Stimulated activated naive CD8-positive, alpha-beta T cell treated with anti-CD3 and anti-CD28 coated beads, Interleukin-15, amount 100 ng/mL, for 72 hours (primary cell): ENCODE measurements around the gene LRRC8D.

Experiments used
- ATAC-seq: fragments of 150-1000 bp; cut with Tn5 transposase; 2 replicates; pipeline ENCODE4 v1.10.0; 2021; ENCODE audit warnings: mild to moderate bottlenecking, moderate library complexity
- DNase-seq, 2 donors: peaks; one replicate each; pipeline ENCODE4 v3.0.0; 2021 to 2022
- H3K27ac Mint-ChIP-seq, 2 donors: one replicate each; pipeline ENCODE4 v1.8.0; 2022; ENCODE audit warnings: mild to moderate bottlenecking in 2 of 2, mixed read lengths in 2 of 2, moderate library complexity in 2 of 2
- H3K27me3 Mint-ChIP-seq: one replicate; pipeline ENCODE4 v1.8.0; 2022; ENCODE audit warnings: mixed read lengths
- H3K4me1 Mint-ChIP-seq: one replicate; pipeline ENCODE4 v1.8.0; 2022; ENCODE audit warnings: mild to moderate bottlenecking, mixed read lengths
- H3K4me3 Mint-ChIP-seq, 2 donors: one replicate each; pipeline ENCODE4 v1.8.0; 2022; ENCODE audit warnings: mild to moderate bottlenecking in 2 of 2, mixed read lengths in 2 of 2, moderate library complexity in 1 of 2
- H3K9me3 Mint-ChIP-seq, 2 donors: one replicate each; pipeline ENCODE4 v1.8.0; 2022; ENCODE audit warnings: mixed read lengths in 2 of 2

LRRC8D gene

DNA sequence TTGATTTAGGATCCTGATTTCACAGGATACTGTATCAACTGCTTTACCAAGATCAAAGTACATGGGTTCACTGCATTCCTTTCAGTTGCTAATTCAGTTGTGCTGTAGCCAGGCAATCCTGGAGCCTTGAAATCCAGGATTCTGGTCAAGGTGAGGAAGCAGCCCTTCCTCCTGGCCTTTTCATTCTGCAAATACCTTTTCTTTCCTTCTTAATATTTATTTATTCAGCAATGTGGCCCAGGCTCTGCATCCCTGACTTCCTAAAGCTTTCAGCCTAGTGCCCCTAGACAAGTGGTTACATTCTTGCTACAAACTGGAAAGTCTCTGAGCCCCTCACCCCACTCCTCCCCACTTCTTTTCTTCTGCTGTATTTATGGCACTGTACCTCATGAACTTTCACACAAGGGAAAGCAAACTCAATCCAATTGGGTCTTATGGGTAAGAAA is 16.2 kb downstream of the LRRC8D start:
- no peak for ATAC-seq
- no peaks in the 10 kb centered on the region for H3K27me3 Mint-ChIP-seq
- H3K27ac Mint-ChIP-seq: peak overlapping the region in 1 of 2 donors; percentile 81

DNA sequence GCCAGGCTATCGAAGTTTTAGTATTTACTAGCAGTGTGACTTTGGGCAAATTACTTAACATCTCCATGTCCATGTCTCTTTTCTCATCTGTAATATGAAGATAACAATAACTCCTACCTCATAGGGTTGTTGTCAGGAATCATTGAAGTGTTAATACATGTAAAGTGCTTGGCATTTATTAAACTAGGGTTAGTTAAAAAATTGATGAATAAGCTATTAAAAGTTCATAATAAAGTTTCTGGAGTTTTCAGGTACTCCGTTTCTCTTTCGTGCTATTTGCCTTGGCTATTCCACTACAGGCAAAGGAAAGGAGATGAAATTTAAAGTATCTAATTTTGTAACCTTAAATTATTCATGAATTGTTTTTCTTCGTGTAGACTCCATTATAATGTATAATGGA is 16.7 kb downstream of the LRRC8D start:
- Mint-ChIP-seq H3K9me3 (no peaks in the 10 kb centered on the region), H3K4me3 (no peak overlapping the region), H3K27me3 (no peaks in the 10 kb centered on the region), H3K27ac (peak overlapping the region in 1 of 2 donors; percentile 81), H3K4me1 (peaks cover 38% of the 10 kb centered on the region)
- ATAC-seq: no peak
- DNase-seq: no peak

More for the DNA sequence above, 16.2 kb downstream of the LRRC8D start:
- DNase-seq: no peak
- Mint-ChIP-seq H3K4me3 (no peak overlapping the region), H3K9me3 (no peaks in the 10 kb centered on the region), H3K4me1 (peaks cover 33% of the 10 kb centered on the region)

DNA sequence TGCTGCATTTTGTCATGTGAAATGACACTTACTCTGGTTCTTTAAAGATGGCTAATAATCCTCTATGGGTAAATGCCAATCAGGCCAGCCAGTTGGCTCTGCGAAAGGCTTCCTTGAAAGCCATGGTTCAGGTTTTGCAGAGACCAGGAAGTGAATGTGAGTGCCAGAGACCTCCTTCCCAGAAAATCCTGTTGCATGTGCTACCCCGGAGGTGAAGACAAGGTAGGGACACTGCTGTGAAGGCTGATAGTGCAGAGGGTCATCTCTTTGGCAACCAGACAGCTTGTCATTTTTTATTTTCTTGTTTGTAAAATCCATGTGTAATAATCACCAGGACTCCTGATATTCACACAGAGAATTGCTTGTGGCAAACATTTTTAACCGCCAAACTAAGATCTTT is 18.7 kb downstream of the LRRC8D start:
- H3K4me1 Mint-ChIP-seq: peaks cover 44% of the 10 kb centered on the region
- DNase-seq: no peak
- no peak for ATAC-seq
- H3K9me3 Mint-ChIP-seq: no peaks in the 10 kb centered on the region
- no peak overlapping the region for H3K4me3 Mint-ChIP-seq
- no peak overlapping the region for H3K27ac Mint-ChIP-seq
- H3K27me3 Mint-ChIP-seq: no peaks in the 10 kb centered on the region

DNA sequence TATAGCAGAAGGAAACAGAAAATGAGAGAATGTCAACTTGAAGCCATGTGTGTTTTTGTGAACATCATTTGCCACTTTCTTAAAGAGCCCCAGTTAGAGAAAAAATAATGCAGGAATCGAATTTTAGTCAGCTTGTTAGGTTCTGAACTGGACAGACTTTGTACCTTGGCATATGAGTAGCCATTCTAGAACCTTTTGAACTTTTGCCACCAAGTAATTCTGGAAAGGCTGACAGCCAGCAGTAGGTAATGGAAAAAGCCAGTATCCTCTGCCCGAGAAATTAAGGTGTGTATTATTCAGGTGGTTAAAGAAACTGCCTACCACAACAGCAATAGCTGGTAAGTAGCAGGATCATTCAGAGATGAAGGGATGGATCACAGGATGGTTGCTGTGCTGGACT is 20.7 kb downstream of the LRRC8D start:
- no peak overlapping the region for H3K27ac Mint-ChIP-seq
- H3K4me1 Mint-ChIP-seq: peaks cover 55% of the 10 kb centered on the region
- ATAC-seq (no peak), DNase-seq (no peak)
- H3K27me3 Mint-ChIP-seq: no peaks in the 10 kb centered on the region
- H3K9me3 Mint-ChIP-seq: no peaks in the 10 kb centered on the region
- H3K4me3 Mint-ChIP-seq: no peak overlapping the region

DNA sequence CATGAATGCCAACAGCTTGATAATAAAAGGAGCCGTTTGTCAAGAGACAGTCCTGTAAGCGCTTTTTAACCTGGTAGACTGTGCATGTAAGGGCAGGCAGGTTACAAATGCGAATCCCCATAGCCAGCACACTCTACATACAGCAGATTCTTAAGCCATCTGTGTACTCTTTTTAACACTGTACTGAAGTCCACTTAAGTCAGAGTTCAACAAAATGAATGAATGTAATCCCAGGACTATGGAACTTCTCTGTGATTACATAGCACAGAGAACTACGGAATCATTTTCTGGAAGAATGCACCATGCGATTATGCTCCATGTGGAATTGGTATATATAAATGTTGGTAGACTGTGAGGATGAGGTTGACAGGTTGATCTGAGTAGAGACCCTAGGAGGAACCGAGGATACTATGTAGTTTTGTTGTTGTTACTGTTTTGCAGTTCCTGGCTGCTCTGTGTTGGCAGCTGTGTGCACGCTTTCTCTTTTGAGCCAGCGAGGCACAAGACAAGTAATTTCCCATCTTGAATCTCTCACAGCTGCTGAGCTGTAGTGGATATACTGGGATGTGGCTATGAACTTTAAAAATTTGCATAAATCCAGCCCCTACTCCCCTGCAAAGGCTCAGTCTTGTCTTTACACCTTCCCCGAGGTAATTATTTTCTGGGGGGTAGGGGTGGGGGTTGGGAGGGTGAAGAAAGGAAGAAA is 21.9 kb downstream of the LRRC8D start:
- ATAC-seq (peak; percentile 50), DNase-seq (no peak)
- Mint-ChIP-seq H3K9me3 (no peaks in the 10 kb centered on the region), H3K27me3 (no peaks in the 10 kb centered on the region), H3K4me3 (peak overlapping the region; percentile 94 to 98), H3K4me1 (peaks cover 56% of the 10 kb centered on the region), H3K27ac (peak overlapping the region; percentile 89 to 97)

DNA sequence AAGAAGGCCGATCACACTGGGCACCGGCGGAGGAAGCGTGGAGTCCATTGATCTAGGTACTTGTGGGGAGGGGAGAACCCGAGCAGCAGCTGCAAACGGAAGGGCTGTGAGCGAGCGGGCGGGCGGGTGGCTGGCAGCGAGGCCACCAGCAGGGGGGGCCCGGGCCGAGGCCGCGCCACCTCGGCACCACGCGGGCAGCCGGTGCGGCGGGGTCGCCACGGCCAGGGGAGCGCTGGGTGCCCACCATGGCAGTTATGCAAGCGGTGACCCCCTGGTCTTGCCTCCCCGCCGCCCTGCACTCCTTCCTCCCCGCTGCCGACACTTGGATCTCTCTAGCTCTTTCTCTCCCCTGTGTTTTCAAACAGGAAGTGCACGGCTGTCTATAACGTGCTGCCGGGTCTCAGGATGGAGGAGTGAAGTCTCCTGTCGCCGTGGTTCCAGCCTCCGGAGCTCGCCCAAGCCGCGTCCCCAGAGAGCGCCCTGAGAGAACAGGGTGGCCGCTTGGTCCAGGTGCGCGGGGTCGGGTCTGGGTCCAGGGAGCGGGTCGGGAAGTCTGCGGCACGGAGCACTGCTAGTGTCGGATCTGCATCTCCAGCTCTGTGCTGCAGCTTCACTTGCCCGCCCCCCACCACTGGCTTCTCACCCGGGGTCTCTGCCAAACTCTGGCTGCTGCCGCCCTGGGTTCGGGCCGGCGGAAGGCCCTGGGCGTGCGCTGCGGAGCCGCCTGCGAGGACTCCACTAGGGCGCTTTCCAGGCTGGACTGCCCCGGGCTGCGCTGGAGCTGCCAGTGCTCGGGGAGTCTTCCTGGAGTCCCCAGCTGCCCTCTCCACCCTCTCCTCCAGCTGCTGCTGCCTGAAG is 22.7 kb downstream of the LRRC8D start:
- DNase-seq (peak; percentile 78 to 79), ATAC-seq (peak; percentile 91)
- Mint-ChIP-seq H3K27ac (peak overlapping the region; percentile 97 to 98), H3K4me3 (peak overlapping the region; percentile 94 to 98), H3K9me3 (no peaks in the 10 kb centered on the region), H3K27me3 (no peaks in the 10 kb centered on the region), H3K4me1 (peaks cover 64% of the 10 kb centered on the region)

DNA sequence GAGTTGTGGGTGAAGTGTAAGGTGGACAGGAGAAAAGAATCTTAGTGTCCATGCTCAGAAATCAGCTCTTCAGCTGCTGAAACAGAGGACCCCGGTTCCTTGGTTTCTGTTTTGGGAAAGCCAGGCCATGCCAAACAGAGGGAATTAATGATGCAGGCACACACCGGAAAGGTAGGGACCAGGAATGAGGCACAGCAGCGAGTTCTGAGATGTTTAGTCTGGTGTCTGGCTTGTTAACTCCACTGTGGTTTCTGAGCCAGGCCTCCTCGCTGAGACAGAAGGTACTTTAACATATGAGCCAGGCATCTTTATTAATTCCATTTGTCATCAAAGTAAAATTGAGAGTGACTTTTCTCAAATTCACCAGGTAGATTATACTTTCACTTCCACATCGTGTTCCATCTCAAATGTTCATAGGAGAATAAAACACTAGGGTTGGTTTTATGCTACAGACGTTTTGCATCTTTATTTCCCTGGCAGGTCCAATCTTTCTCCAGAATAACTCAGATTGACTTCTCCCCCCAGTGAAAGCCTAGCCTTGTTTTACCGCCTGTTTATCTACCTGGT is 23.5 kb downstream of the LRRC8D start:
- Mint-ChIP-seq H3K4me1 (peaks cover 71% of the 10 kb centered on the region), H3K4me3 (peak overlapping the region; percentile 94 to 98), H3K9me3 (no peaks in the 10 kb centered on the region), H3K27ac (peak overlapping the region; percentile 95 to 98), H3K27me3 (no peaks in the 10 kb centered on the region)
- ATAC-seq (peak; percentile 26), DNase-seq (peak; percentile 20 to 37)

DNA sequence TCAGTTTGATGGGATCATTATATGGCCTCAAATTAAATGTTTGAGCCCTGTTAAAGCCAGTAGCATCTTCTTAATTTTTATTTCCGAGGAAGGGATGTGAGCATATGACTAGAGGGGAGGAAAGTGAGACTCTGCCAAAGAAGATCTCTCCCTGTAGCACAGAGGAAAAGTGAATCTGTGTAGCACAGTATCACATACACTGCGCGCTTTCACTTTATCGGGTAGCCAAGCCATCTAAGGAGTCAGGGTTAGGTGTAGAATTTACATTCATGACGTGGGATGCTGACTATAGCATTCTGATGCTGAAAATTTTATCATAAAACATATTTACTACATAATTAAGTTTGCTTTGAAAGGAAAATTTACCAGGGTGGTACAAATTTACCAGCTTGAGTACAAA is 24.0 kb downstream of the LRRC8D start:
- ATAC-seq (peak; percentile 41), DNase-seq (no peak)
- peak overlapping the region; percentile 94 to 98 for H3K4me3 Mint-ChIP-seq
- no peaks in the 10 kb centered on the region for H3K27me3 Mint-ChIP-seq
- H3K27ac Mint-ChIP-seq: peak overlapping the region; percentile 95 to 98
- no peaks in the 10 kb centered on the region for H3K9me3 Mint-ChIP-seq
- peaks cover 76% of the 10 kb centered on the region for H3K4me1 Mint-ChIP-seq

DNA sequence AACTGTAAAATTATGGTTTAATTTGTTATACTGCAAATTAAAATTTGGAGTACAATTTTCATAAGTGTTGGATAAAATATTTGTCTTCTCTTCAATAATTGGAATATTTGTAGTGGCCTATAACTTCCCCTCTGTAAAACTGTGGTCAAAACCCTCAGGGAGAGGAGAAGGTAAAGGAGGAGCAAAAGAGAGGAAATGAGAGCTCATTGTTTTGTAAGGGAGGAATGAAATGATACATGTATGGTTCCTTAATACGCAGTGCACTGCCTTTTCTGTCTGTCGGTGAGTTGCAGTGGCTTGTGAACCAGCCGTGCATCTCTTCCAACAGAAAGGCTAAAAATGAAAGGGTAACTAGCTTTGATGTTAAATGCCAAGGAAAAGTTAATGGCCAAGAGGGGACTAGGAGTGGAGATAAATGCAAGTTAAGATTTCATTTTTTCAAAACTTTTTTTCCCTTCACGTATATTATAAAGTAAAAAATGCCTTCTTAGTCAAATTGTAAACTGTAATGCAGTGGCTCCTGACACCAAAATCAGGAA is 26.4 kb downstream of the LRRC8D start:
- Mint-ChIP-seq H3K4me3 (peak overlapping the region; percentile 67 to 94), H3K27me3 (no peaks in the 10 kb centered on the region), H3K4me1 (peaks cover 70% of the 10 kb centered on the region), H3K9me3 (no peaks in the 10 kb centered on the region), H3K27ac (peak overlapping the region in 1 of 2 donors; percentile 66)
- ATAC-seq (no peak), DNase-seq (no peak)

DNA sequence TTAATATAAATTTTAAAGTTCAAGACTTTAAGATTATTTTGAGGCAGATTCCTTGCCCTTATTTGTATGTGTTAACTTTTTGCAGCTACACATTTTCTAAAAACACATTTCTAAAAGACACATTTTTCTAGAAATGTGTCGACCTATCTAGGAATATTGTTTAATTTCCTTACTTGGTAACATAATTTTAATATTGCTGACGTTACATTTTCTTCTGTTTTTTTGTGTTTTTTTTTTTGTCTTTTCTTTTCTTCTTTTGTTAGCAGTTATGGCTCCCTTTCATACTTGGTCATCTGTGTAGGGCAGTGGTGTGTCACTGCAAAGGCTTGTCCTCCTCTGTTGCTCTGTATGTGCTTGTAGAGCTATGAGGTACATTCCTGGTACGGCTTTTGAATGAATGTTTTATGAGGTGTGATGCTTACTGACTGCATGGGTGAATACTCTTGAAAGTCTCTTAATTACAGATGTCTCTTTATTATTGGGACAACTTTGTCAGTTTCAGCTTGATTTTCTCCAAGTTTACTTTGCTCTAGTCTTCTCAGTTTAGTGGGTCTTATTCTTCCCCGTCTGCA is 30.1 kb downstream of the LRRC8D start:
- Mint-ChIP-seq H3K27ac (peak overlapping the region in 1 of 2 donors; percentile 22), H3K4me1 (peaks cover 44% of the 10 kb centered on the region), H3K9me3 (no peaks in the 10 kb centered on the region), H3K27me3 (no peaks in the 10 kb centered on the region), H3K4me3 (no peak overlapping the region)
- DNase-seq (no peak), ATAC-seq (no peak)

DNA sequence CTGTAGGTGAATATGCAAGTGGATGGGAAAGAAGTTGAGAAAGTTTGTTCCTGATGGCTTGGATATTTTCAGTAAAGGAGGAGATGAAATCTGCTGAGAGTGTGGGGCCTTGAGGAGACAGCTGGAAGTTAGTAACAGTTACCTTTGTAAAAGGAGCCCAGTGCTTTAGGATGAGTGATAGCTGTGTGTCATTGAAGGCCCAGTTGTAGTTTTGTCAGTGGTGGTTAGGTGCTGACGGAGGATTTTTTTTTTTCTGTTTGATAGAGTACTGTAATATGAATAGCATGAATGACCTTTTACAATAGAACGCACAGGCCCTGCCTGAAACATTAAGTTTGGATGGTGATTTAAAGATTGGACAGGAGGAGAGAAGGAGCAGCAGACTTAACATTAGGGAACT is 33.3 kb downstream of the LRRC8D start:
- DNase-seq: no peak
- no peaks in the 10 kb centered on the region for H3K27me3 Mint-ChIP-seq
- no peak overlapping the region for H3K27ac Mint-ChIP-seq
- peaks cover 14% of the 10 kb centered on the region for H3K4me1 Mint-ChIP-seq
- ATAC-seq: peak; percentile 79
- H3K9me3 Mint-ChIP-seq: no peaks in the 10 kb centered on the region
- H3K4me3 Mint-ChIP-seq: no peak overlapping the region

DNA sequence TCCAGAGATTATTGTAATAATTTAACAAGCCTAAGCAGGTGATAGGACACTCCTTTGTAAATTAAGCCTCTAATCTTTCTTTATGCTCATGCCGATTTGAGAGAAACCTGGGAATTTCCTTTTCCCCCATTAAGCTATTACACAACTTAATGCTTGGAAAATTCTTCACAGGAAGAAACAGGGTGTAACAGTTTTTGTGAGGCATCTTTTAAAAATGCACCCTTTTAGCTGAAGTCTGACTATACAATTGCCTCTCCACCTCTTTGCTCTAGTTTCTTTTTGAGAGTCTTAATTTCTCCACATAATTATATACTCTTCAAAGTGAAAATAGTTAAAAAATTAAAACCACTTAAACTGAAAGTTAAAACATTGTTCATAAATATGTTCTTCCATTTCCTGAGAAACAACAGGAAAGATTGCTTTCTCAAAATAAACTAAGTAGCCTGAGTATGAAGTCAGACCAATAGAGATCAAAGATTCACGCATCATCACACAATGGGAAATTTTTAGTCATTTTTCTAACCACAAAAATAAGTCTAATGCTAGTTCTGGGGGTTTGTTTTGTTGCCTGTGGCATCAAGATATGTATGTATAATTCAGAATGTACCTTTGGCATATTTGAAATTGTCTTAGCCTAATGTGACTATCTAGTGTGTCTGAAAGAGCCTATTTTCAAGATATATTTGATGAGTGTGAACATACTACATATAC is 34.7 kb downstream of the LRRC8D start:
- DNase-seq: no peak
- Mint-ChIP-seq H3K9me3 (no peaks in the 10 kb centered on the region), H3K27ac (no peak overlapping the region), H3K27me3 (no peaks in the 10 kb centered on the region), H3K4me1 (peaks cover 13% of the 10 kb centered on the region), H3K4me3 (no peak overlapping the region)
- peak; percentile 93 for ATAC-seq

DNA sequence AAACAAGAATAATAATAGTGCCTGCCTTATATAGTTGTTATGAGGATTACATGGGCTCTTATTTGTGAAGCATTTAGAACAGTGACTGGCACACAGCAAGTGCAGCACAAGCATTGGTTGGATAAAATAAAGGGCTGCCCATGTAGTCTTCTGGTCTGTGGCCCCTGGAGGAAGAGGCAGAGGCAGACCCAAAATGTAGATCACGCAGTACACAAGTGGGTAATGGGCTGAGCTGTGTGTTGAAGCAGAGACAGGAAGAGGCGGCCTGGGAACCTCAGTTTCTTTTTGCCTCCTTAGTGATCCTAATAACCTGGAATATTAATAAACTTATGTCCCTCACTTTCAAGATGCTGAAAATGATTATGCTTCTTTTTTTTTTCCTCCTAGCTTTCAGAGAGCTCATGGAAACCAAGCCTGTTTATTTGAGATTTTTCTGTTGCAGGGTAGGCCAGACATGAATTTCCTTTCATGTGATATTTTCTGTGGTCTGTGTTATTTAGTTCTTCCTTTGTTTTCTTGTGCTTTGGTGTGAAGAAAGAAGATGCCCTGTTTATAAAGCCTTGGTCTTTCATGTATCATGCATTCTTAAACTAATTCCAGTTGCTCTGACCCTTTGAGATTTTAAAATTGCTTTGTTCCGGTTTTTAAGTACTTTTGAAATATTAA is 42.5 kb downstream of the LRRC8D start:
- DNase-seq (no peak), ATAC-seq (no peak)
- peaks cover 0 to 7% of the 10 kb centered on the region in 2 donors for H3K9me3 Mint-ChIP-seq
- peak overlapping the region; percentile 33 to 57 for H3K4me3 Mint-ChIP-seq
- peaks cover 69% of the 10 kb centered on the region for H3K4me1 Mint-ChIP-seq
- H3K27me3 Mint-ChIP-seq: no peaks in the 10 kb centered on the region
- peak overlapping the region; percentile 88 to 89 for H3K27ac Mint-ChIP-seq
